GM18868 (cell line): ENCODE results near the gene MRPL38.
A peak's percentile ranks its signal among the peaks of the same experiment; 100 is the strongest.
"Not testable (repeated sequence)": the region's sequence is repeated elsewhere in the genome, so short reads cannot be mapped to it uniquely, and the experiment has no call there.

Experiments used
- ATAC-seq: cut with Tn5 transposase; IDR thresholded peaks from one replicate; pipeline ENCODE4 v1.9.1; 2021; ENCODE audit warnings: mild to moderate bottlenecking, moderate library complexity; ENCODE audit not compliant: unreplicated experiment

Gene MRPL38

DNA sequence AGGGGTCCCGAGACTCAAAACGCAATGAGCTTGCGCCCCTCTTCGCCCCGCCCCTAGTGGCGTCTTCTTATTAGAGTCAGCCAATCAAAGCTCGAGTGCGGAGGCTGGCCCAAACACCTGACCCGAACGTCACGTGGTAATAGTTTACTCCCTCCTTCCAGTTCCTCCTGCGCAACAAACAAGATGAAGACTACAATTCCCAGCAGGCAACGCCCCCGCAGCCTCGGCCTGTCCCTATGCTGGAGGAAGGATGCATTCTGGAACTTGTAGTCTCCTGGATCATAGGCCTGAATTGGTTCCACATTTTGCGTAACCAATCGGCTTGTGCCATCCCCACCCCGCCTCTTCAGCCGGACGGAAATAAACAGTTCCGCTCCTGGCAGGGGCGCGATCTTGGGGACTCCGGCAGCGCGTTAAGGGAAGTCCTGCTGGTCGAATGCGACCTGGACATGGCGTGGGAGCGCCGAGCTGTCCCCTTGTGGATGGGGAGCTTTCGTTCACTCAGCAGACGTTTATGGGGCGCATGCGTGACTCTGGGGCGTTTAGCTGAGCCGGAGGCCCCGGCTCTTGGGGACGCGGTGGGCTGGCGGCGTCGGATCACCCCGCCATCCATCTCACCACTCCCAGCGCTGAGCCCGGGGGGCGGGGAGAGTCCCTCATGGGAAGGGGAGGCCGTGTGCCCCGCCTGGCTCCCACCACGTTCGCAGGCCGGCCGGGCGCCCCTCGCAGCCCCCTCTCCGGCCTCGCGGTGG, 49.2 kb downstream of the MRPL38 start, which contains the start of gene WBP2:
TSS of gene WBP2 (minus strand) at position 26 of the 752 bp plus-strand sequence. CDS start 38 bp downstream, outside the sequence.
- ATAC-seq = peak; percentile 83

- ATAC-seq = no peak
These were observed 49.8 kb downstream of the MRPL38 start for GRCh38 chr17:75854881-75855309.

DNA sequence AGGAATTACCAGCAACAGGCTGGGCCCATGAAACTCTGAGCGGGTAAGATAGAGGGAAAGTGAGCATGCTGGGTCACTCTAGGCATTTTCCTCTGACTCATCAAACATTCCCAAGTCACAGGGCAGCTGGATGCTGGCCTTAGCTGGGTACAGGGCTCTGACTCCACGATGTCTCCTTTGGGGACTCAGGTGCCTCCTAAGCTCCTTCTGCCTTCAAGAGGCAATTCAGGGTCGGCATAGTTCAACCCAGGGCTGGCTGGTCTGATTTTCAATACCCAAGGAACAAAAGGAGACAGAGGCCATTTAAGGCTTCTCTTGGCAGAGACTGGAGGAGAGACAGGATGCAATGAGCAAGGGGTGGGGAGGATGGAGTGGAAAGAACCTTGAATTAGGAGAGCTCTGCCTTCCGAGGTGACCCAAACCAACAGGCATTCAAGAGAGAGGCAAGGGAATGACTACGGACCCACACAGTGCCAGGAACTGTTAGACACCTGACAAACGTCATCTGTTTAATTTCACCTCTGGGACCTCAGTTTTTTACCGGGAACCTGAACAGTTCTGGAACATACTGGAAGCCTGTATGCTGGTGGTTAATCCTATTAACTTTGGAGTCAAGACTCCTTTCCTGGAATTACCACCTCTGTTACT, 50.5 kb downstream of the MRPL38 start:
- ATAC-seq = no peak

- no peak for ATAC-seq
These were observed 51.3 kb downstream of the MRPL38 start for GRCh38 chr17:75853433-75853832.

DNA sequence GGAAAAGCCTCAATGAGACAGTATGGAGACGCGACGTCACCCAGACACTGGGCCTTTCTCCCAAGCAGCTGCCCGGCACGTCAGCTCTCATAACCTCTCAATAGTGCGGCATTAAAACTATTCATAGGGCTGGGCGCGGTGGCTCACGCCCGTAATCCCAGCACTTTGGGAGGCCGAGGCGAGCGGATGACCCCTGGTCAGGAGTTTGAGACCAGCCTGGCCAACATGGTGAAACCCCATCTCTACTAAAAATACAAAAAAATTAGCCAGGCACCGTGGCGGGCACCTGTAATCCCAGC, 53.0 kb downstream of the MRPL38 start:
- not testable (repeated sequence) for ATAC-seq

DNA sequence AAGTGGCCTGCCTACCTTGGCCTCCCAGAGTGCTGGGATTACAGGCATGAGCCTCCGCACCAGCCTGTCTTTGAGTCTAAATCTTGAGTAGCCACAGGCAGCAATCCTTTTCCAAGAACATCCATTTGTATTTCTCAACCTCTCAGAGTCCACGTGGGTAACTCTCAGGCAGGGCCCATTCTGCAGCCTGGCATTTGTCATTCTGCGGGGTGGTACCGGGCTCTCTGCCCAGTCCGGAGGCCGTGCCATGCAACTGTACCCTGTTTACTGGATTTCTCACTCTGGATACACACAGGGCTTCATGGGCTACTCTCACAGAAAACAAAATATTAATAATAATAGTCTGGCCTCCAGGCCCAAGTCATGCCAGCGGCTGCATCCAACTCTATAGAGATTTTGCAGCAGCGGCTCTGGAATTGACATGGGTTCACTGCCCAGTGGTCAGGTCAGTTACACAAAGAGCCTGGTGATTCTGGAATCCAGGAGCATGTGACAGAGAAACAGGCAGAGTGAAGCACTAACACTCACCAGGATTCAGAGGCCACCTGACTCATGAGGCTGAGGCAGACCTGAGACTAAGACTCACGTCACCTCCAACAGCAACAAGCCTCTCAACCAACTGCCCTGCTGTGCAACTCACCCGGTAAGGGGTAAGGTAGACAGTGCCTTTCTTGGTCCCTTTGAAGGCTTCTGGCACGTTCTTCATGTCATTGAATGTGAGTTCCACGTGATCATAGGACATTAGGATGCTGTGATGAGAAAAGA, 53.6 kb downstream of the MRPL38 start:
- no peak for ATAC-seq

- ATAC-seq = no peak
These were observed 55.0 kb downstream of the MRPL38 start for GRCh38 chr17:75849724-75850123.

DNA sequence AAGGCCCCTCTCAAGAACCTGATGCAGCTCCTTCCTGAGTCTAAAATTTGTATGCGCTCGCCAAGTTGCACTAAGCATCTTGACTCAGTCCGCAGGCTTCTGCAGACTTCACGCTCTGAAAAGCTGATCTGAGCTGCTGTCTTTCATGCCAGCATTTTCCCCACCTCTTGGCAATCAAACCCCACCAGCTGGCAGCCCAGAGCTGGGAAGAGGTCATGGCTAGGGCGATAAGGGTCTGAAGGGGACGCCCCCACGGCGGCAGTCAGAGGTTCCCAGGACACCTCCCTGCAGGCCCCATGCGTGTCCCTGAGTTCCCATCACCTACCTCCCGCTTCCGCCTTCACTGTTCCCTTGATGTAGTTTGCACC, 55.4 kb downstream of the MRPL38 start:
- ATAC-seq = no peak
